Measurements from ENCODE around the gene PLXNC1.

PLXNC1 gene

DNA sequence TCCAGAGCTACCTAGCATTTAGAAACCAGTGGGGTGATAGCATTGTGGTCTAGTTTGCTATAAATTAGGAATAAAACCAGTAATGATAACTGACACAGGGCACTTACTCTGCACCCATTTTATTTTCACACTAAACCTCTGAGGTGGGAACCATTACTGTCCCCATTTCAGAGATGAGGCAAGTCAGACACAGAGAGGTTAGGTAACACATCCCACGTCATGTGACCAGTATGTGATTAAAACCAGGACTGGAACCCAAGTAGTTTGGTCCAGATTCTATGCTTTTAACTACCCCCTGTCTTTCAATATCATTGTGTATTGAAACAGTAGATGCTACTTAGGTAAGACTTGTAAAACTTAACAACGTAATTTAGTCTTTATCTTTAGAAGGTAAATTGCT, 110.2 kb downstream of the PLXNC1 start:
- H3K9me2 ChIP-seq (replicated peaks; ENCODE audit: insufficient read depth, low read length) = no peaks in the 10 kb centered on the region
- peak; percentile 24 for DNase-seq
- H3F3A ChIP-seq (ENCODE audit: insufficient read depth, low read length) = peaks cover 15% of the 10 kb centered on the region
- H2AFZ ChIP-seq (ENCODE audit: low read length) = no peak overlapping the region
- peaks cover 52% of the 10 kb centered on the region for H3K36me3 ChIP-seq (replicated peaks; ENCODE audit: insufficient read depth, low read length)
- H3K9me3 ChIP-seq (replicated peaks; ENCODE audit: insufficient read depth, low read length) = no peaks in the 10 kb centered on the region
- peak overlapping the region; percentile 31; the same call in 1 of the 2 replicates for H3K4me2 ChIP-seq (ENCODE audit: low read depth, low read length)
- no peak overlapping the region for H3K9ac ChIP-seq (ENCODE audit: low read length)
- no peaks in the 10 kb centered on the region for H4K20me1 ChIP-seq (ENCODE audit: insufficient read depth, low read length)
- peaks cover 19% of the 10 kb centered on the region for H3K79me2 ChIP-seq (ENCODE audit: low read length)
- H3K4me3 ChIP-seq (ENCODE audit: low read length) = no peak overlapping the region
- peak overlapping the region; percentile 69; the same call in 1 of the 2 replicates for H3K27ac ChIP-seq (ENCODE audit: low read length)
- H3K4me1 ChIP-seq (ENCODE audit: low read length) = peaks cover 4% of the 10 kb centered on the region; the same call in 1 of the 2 replicates
- no peaks in the 10 kb centered on the region for H3K27me3 ChIP-seq (replicated peaks; ENCODE audit: insufficient read depth, low read length)
- no peak for TF ChIP-seq EZH2phosphoT487 (IDR thresholded peaks at IDR 0.05; ENCODE audit: low read length)
- TF ChIP-seq CTCF (IDR thresholded peaks at IDR 0.05; ENCODE audit: low read length) = no peak
- no peak for TF ChIP-seq EZH2 (optimal IDR thresholded peaks at IDR 0.05; ENCODE audit: low read depth, low read length)

- Histone ChIP-seq H3K27ac (ENCODE audit: low read length) (no peak overlapping the region), H3K9ac (ENCODE audit: low read length) (no peak overlapping the region), H3K4me2 (ENCODE audit: low read depth, low read length) (no peak overlapping the region), H4K20me1 (ENCODE audit: insufficient read depth, low read length) (no peaks in the 10 kb centered on the region), H2AFZ (ENCODE audit: low read length) (no peak overlapping the region), H3K36me3 (replicated peaks; ENCODE audit: insufficient read depth, low read length) (peaks cover 51% of the 10 kb centered on the region), H3F3A (ENCODE audit: insufficient read depth, low read length) (peaks cover 15% of the 10 kb centered on the region), H3K9me3 (replicated peaks; ENCODE audit: insufficient read depth, low read length) (no peaks in the 10 kb centered on the region), H3K79me2 (ENCODE audit: low read length) (peaks cover 15% of the 10 kb centered on the region), H3K9me2 (replicated peaks; ENCODE audit: insufficient read depth, low read length) (no peaks in the 10 kb centered on the region), H3K4me3 (ENCODE audit: low read length) (no peak overlapping the region), H3K27me3 (replicated peaks; ENCODE audit: insufficient read depth, low read length) (no peaks in the 10 kb centered on the region), H3K4me1 (ENCODE audit: low read length) (peaks cover 4% of the 10 kb centered on the region; the same call in 1 of the 2 replicates)
- TF ChIP-seq EZH2phosphoT487 (IDR thresholded peaks at IDR 0.05; ENCODE audit: low read length) (no peak), EZH2 (optimal IDR thresholded peaks at IDR 0.05; ENCODE audit: low read depth, low read length) (no peak), CTCF (IDR thresholded peaks at IDR 0.05; ENCODE audit: low read length) (no peak)
- no peak for DNase-seq
Measured at GRCh38 chr12:94260017-94260416, 111.6 kb downstream of the PLXNC1 start.

DNA sequence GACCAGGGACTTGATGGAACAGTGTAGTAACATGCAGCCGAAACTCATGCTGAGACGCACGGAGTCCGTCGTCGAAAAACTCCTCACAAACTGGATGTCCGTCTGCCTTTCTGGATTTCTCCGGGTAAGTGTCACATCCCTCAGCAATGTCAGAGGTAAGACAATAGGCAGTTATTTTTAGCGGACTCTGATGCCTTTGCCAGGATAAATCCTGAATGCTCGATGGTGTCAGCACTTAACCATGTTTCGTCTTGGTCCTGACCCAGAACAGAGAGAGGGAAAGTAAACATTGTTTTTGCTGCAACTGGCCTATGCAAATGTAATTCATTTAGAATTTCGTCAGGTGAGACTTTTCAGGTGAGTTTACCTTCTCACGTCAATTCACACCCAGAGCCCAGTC, 112.3 kb downstream of the PLXNC1 start:
- no peak overlapping the region for H3K27ac ChIP-seq (ENCODE audit: low read length)
- H3K36me3 ChIP-seq (replicated peaks; ENCODE audit: insufficient read depth, low read length) = peaks cover 53% of the 10 kb centered on the region
- no peak overlapping the region for H3K4me3 ChIP-seq (ENCODE audit: low read length)
- peaks cover 4% of the 10 kb centered on the region; the same call in 1 of the 2 replicates for H3K4me1 ChIP-seq (ENCODE audit: low read length)
- H3F3A ChIP-seq (ENCODE audit: insufficient read depth, low read length) = peaks cover 15% of the 10 kb centered on the region
- peaks cover 18% of the 10 kb centered on the region for H3K79me2 ChIP-seq (ENCODE audit: low read length)
- TF ChIP-seq CTCF (IDR thresholded peaks at IDR 0.05; ENCODE audit: low read length) = no peak
- TF ChIP-seq EZH2phosphoT487 (IDR thresholded peaks at IDR 0.05; ENCODE audit: low read length) = no peak
- no peak for DNase-seq
- H3K9me2 ChIP-seq (replicated peaks; ENCODE audit: insufficient read depth, low read length) = no peaks in the 10 kb centered on the region
- H3K9ac ChIP-seq (ENCODE audit: low read length) = no peak overlapping the region
- H4K20me1 ChIP-seq (ENCODE audit: insufficient read depth, low read length) = no peaks in the 10 kb centered on the region
- no peak overlapping the region for H2AFZ ChIP-seq (ENCODE audit: low read length)
- H3K27me3 ChIP-seq (replicated peaks; ENCODE audit: insufficient read depth, low read length) = no peaks in the 10 kb centered on the region
- no peak overlapping the region for H3K4me2 ChIP-seq (ENCODE audit: low read depth, low read length)
- no peaks in the 10 kb centered on the region for H3K9me3 ChIP-seq (replicated peaks; ENCODE audit: insufficient read depth, low read length)

Data from MM.1S (cell line).